CD4-positive, alpha-beta T cell (primary cell): ENCODE measurements around the gene PPP1R2. TPM values are rescaled to one million over a fixed set of nuclear protein-coding genes. Genes with fewer than 3 reads are reported as not detected.

Experiments
- ATAC-seq: fragments of 200-7000 bp; cut with Tn5 transposase; one replicate; pipeline ENCODE4 v1.10.0; 2022; ENCODE audit warnings: mild to moderate bottlenecking; ENCODE audit not compliant: poor library complexity
- CTCF ChIA-PET: fragments of 350-600 bp; sonication (Branson Sonifier 250); formaldehyde crosslinking; loops from one replicate; lab custom pipeline; 2021; ENCODE audit warnings: antibody characterized with exemption, inconsistent platforms; lab: Charles Lee
- POLR2A ChIA-PET: fragments of 350-600 bp; sonication (Branson Sonifier 250); formaldehyde crosslinking; loops from one replicate; lab custom pipeline; 2021; ENCODE audit warnings: antibody characterized with exemption, inconsistent platforms; lab: Charles Lee
- DNase-seq, 14 experiments: peaks; one replicate each; pipeline ENCODE4 v3.0.0-alpha.2; 2013 to 2020; ENCODE audit warnings: mixed read lengths in 2 of 14
- H3K27ac ChIP-seq, 2 donors: one replicate each; pipeline versions ENCODE4 v1.5.1 to v1.7.0; 2013; ENCODE audit warnings: low read length in 2 of 2, low read depth in 1 of 2, mild to moderate bottlenecking in 1 of 2
- H3K27me3 ChIP-seq, 2 experiments: 1 replicate in 1 of 2; 2 replicates in 1 of 2; pipeline versions ENCODE4 v1.6.1 to v1.7.0; 2013; ENCODE audit warnings: low read length in 2 of 2, control low read depth in 1 of 2, mild to moderate bottlenecking in 1 of 2, moderate library complexity in 1 of 2; ENCODE audit not compliant: insufficient read depth in 2 of 2, control insufficient read depth in 1 of 2
- H3K36me3 ChIP-seq: one replicate; pipeline ENCODE4 v1.6.1; 2013; ENCODE audit warnings: low read length, control low read depth; ENCODE audit not compliant: insufficient read depth
- H3K4me1 ChIP-seq: one replicate; pipeline ENCODE4 v1.6.1; 2013; ENCODE audit warnings: low read length, control low read depth; ENCODE audit not compliant: insufficient read depth
- H3K4me3 ChIP-seq: one replicate; pipeline ENCODE4 v1.5.1; 2013; ENCODE audit warnings: mild to moderate bottlenecking, low read length, moderate library complexity
- H3K9me3 ChIP-seq, 2 experiments: 1 replicate in 1 of 2; 2 replicates in 1 of 2; pipeline versions ENCODE4 v1.6.1 to v1.7.0; 2013; ENCODE audit warnings: low read length in 2 of 2, mild to moderate bottlenecking in 2 of 2, control low read depth in 1 of 2, moderate library complexity in 1 of 2; ENCODE audit not compliant: control insufficient read depth in 1 of 2, insufficient read depth in 1 of 2
- H3K27ac Mint-ChIP-seq: one replicate; pipeline ENCODE4 v1.8.0; 2020; ENCODE audit warnings: mixed read lengths
- H3K27me3 Mint-ChIP-seq: one replicate; pipeline ENCODE4 v1.8.0; 2021; ENCODE audit warnings: mixed read lengths
- H3K36me3 Mint-ChIP-seq: one replicate; pipeline ENCODE4 v1.8.0; 2021; ENCODE audit warnings: low read depth, mixed read lengths
- H3K4me1 Mint-ChIP-seq: one replicate; pipeline ENCODE4 v1.8.0; 2021; ENCODE audit warnings: low read depth, mixed read lengths
- H3K4me3 Mint-ChIP-seq: one replicate; pipeline ENCODE4 v1.8.0; 2020; ENCODE audit warnings: mild to moderate bottlenecking, mixed read lengths
- H3K9me3 Mint-ChIP-seq: one replicate; pipeline ENCODE4 v1.8.0; 2020; ENCODE audit warnings: mixed read lengths
- CTCF ChIP-seq: fragments of 200-600 bp; IDR thresholded peaks from one replicate; pipeline ENCODE4 v1.8.0; 2022; ENCODE audit warnings: antibody characterized with exemption, mild to moderate bottlenecking
- intact Hi-C, 2 experiments: fragments of 100-400 bp; cut with DNase I in 1 of 2; cut with micrococcal nuclease in 1 of 2; formaldehyde crosslinking; loops; one replicate each; pipeline versions ENCODE4 v1.15.1 to v1.9.0; 2023 to 2025; cut with DNase I, micrococcal nuclease
- total RNA-seq, 174 experiments: library from RNA in 2 of 174; stranded (reverse) in 2 of 174; gene quantifications; one replicate each; pipeline ENCODE4 v1.2.3 and lab custom pipeline; 2021 to 2026

The PPP1R2 gene
- total RNA-seq, 2 experiments from 2014 or later, result 205 to 210 TPM

- Histone ChIP-seq H3K27ac (peak overlapping the region; percentile 14 to 62), H3K9me3 (no peaks in the 10 kb centered on the region), H3K36me3 (peaks cover 74% of the 10 kb centered on the region), H3K4me1 (peaks cover 28% of the 10 kb centered on the region), H3K27me3 (no peaks in the 10 kb centered on the region), H3K4me3 (no peak overlapping the region)
- POLR2A ChIA-PET, result interaction anchor here (0.7 to 4.1 kb wide), 7 partner anchors 11 to 254 kb away, joined by 3 to 24 read pairs (median 3); partner anchors contain the start of genes PPP1R2 and XXYLT1
- TF ChIP-seq CTCF, result no peak
- H3K9me3 Mint-ChIP-seq, result no peaks in the 10 kb centered on the region
- CTCF ChIA-PET, result interaction anchor here (3.0 kb wide), 1 partner anchor 254 kb away, joined by 26 read pairs; the partner anchor contains the start of gene XXYLT1
- DNase-seq (peak in 5 of 14 experiments; percentile 23 to 44 (median 31)), ATAC-seq (peak; percentile 71)
- peaks cover 67% of the 10 kb centered on the region for H3K4me1 Mint-ChIP-seq
- H3K36me3 Mint-ChIP-seq, result peaks cover 74% of the 10 kb centered on the region
- peak overlapping the region; percentile 82 for H3K27ac Mint-ChIP-seq
- peak overlapping the region; percentile 78 for H3K4me3 Mint-ChIP-seq
- intact Hi-C loops, result loop anchor here (2.0 to 5.0 kb wide), 3 partner anchors 14 to 842 kb away; no protein-coding TSS in a partner anchor
- H3K27me3 Mint-ChIP-seq, result no peaks in the 10 kb centered on the region
These were observed 18.8 kb downstream of the PPP1R2 start for GRCh38 chr3:195524171-195524896.

GRCh38 chr3:195522254-195523023 lies 20.7 kb downstream of the PPP1R2 start:
- Mint-ChIP-seq H3K9me3 (no peaks in the 10 kb centered on the region), H3K4me1 (peaks cover 59% of the 10 kb centered on the region), H3K4me3 (no peak overlapping the region), H3K27ac (peak overlapping the region; percentile 82), H3K27me3 (no peaks in the 10 kb centered on the region), H3K36me3 (peaks cover 73% of the 10 kb centered on the region)
- DNase-seq, result peak in 4 of 14 experiments; percentile 59 to 71 (median 63)
- peaks cover 73% of the 10 kb centered on the region for H3K36me3 ChIP-seq
- no peak overlapping the region for H3K4me3 ChIP-seq
- H3K4me1 ChIP-seq, result peaks cover 28% of the 10 kb centered on the region
- POLR2A ChIA-PET, result interaction anchor here (0.7 to 4.1 kb wide), 6 partner anchors 15 to 849 kb away, joined by 3 to 24 read pairs (median 3); partner anchors contain the start of gene XXYLT1
- H3K27ac ChIP-seq, result no peak overlapping the region
- peak; percentile 34 for ATAC-seq
- CTCF ChIA-PET, result interaction anchor here (0.9 to 3.0 kb wide), 8 partner anchors 15 to 329 kb away, joined by 3 to 26 read pairs (median 3); partner anchors contain the start of genes APOD, PPP1R2 and XXYLT1
- no peaks in the 10 kb centered on the region for H3K9me3 ChIP-seq
- peak; percentile 93 for TF ChIP-seq CTCF
- intact Hi-C loops, result loop anchor here (1.0 to 5.0 kb wide), 2 partner anchors 251 to 840 kb away; partner anchors contain the start of gene XXYLT1 (in 2 of the 2)
- H3K27me3 ChIP-seq, result no peaks in the 10 kb centered on the region

- POLR2A ChIA-PET, result interaction anchor here (1.7 kb wide), 1 partner anchor 26 kb away, joined by 5 read pairs; the partner anchor contains the start of gene PPP1R2
- intact Hi-C loops, result loop anchor here in 1 of 2 experiments (10.0 kb wide), 1 partner anchor 72 kb away; the partner anchor contains the start of gene ACAP2
These were observed 26.1 kb downstream of the PPP1R2 start for GRCh38 chr3:195517030-195517429.

More at GRCh38 chr3:195517030-195517429, 26.1 kb downstream of the PPP1R2 start:
- H3K27me3 ChIP-seq, result no peaks in the 10 kb centered on the region
- H3K27ac Mint-ChIP-seq, result no peak overlapping the region
- no peak overlapping the region for H3K27ac ChIP-seq
- CTCF ChIA-PET, result interaction anchor here (2.5 kb wide), 1 partner anchor 246 kb away, joined by 11 read pairs; the partner anchor contains the start of gene XXYLT1
- peaks cover 84% of the 10 kb centered on the region for H3K36me3 ChIP-seq
- H3K27me3 Mint-ChIP-seq, result no peaks in the 10 kb centered on the region
- no peaks in the 10 kb centered on the region for H3K9me3 ChIP-seq
- no peaks in the 10 kb centered on the region for H3K9me3 Mint-ChIP-seq
- ATAC-seq, result no peak
- peaks cover 81% of the 10 kb centered on the region for H3K36me3 Mint-ChIP-seq
- no peak overlapping the region for H3K4me3 ChIP-seq
- peaks cover 45% of the 10 kb centered on the region for H3K4me1 Mint-ChIP-seq
- no peak for DNase-seq
- no peak overlapping the region for H3K4me3 Mint-ChIP-seq
- H3K4me1 ChIP-seq, result peaks cover 3% of the 10 kb centered on the region
- no peak for TF ChIP-seq CTCF
